GM12875 (cell line): ENCODE data around the gene ACSL6.

Experiments
- H3K4me3 ChIP-seq: one replicate; pipeline ENCODE4 v1.5.1; 2011; ENCODE audit warnings: low read depth, low read length, control low read depth
- CTCF ChIP-seq: IDR thresholded peaks from 2 replicates; pipeline ENCODE4 v1.5.1; 2011; ENCODE audit warnings: low read depth, mild to moderate bottlenecking, control low read depth, inconsistent platforms, low read length, moderate library complexity, borderline replicate concordance; ENCODE audit not compliant: insufficient read depth

The ACSL6 gene

DNA sequence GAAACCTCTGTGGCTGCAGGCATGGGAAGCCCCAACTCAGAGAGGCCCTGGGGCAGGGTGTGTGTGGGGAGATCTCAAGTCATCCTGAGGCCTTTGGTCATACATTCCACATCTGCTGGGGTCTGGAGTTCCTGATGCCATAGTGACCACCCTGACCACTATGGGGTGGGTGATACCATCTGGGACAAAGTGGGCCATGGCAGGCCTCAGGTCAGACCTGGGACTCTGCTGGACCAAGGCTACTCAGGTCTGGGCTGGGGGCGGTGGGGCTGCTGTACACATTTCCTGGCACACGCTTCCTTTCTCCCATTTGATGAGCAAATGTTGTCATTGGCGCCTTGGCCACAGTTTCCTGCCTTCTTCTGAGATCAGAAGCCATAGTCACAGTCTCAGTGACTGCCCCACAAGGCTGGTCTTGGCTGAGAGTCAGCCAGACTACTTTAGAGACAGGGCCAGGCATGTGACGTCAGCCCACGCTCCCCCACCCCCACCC lies 15.1 kb upstream of the ACSL6 start:
- no peak overlapping the region for H3K4me3 ChIP-seq
- TF ChIP-seq CTCF = no peak

DNA sequence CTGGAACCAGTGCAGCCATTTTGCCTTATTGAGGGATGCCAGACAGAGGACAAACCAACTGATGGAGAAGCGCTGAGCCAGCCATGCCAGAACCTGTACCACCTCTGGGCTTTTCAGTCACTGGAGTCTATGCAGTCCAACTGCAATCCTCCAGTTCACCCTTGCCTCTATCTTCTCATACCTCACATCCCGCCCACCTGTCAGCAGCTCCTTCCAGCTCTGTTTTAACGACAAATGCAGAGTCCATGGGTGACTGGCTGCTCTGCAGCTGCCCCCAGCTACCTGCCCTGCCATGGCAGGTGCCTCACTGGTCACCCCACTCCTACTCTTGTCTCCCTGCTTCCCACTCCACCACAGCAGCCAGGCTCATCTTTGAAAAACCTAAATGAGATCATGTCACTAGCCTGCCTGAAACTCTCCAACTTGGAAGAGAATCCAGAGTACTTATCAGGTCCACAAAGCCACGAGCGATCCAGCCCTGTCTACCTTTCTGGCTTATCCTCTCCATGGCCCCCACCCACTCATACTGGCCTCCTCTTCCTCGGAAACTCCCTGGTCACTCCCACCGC lies 14.0 kb upstream of the ACSL6 start:
- no peak for TF ChIP-seq CTCF
- no peak overlapping the region for H3K4me3 ChIP-seq

GRCh38 chr5:132024789-132025402 lies 13.4 kb upstream of the ACSL6 start:
- no peak for TF ChIP-seq CTCF

DNA sequence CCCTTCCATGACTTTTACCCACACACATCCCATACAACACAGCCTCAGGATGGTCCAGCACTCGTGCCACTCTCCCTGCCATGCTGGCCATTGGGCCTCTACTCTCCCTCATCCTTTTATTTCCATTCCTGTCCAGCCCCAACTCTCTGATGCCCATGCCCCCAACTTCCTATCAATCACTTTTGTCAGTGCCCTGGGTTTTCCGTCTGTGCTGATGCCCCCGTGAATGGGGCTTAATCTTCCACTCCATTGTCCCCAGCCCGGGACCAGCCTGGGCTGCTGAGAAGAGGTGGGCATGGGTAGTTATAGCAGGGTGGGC lies 12.6 kb upstream of the ACSL6 start:
- no peak for TF ChIP-seq CTCF
- no peak overlapping the region for H3K4me3 ChIP-seq

More at GRCh38 chr5:132024789-132025402, 13.4 kb upstream of the ACSL6 start:
- no peak overlapping the region for H3K4me3 ChIP-seq

- no peak for TF ChIP-seq CTCF
- H3K4me3 ChIP-seq = no peak overlapping the region
Observed at GRCh38 chr5:132023258-132024116, 12.0 kb upstream of the ACSL6 start.

- TF ChIP-seq CTCF = no peak
- no peak overlapping the region for H3K4me3 ChIP-seq
Observed at GRCh38 chr5:132022737-132023136, 11.3 kb upstream of the ACSL6 start.
